Ovary (tissue), 1 donor: ENCODE measurements around the gene CD7.

Experiments used
- EP300 ChIP-seq: sonication (generic); formaldehyde crosslinking; IDR thresholded peaks from one replicate; pipeline ENCODE4 v1.6.1; 2017; ENCODE audit warnings: antibody characterized with exemption
- POLR2A ChIP-seq: fragments of 450-650 bp; IDR thresholded peaks from one replicate; pipeline ENCODE4 v1.6.1; 2017; ENCODE audit warnings: antibody characterized with exemption, mild to moderate bottlenecking, moderate library complexity

DNA sequence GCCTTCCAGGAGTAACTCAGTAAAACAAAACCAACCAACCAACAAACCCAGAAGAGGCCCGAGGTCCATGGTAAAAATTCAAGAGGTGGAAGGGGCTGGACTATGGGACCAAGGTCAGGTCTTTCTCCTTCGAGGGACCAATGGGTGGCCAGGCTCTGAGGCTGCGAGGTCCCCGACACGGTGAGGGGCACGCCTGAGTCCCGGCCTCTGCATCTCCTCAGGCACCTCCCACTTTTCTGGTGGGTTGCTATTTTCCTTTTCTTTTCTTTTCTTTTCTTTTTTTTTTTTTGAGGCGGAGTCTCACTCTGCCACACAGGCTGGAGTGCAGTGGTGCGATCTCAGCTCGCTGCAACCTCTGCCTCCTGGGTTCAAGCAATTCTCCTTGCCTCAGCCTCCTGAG lies 18.0 kb downstream of the CD7 start:
- TF ChIP-seq POLR2A (no peak), EP300 (no peak)
